Medulla oblongata (tissue), 1 donor: ENCODE data around the gene ADRA2C.

Source experiments
- DNase-seq: peaks from one replicate; pipeline ENCODE4 v3.0.0-alpha.2; 2015; ENCODE audit errors: extremely low spot score

The ADRA2C gene

GRCh38 chr4:3766036-3766784 lies at the start of gene ADRA2C:
Gene ADRA2C (plus strand): TSS chr4:3766385. CDS start chr4:3766607, 222 bp downstream.
- no peak for DNase-seq

DNA sequence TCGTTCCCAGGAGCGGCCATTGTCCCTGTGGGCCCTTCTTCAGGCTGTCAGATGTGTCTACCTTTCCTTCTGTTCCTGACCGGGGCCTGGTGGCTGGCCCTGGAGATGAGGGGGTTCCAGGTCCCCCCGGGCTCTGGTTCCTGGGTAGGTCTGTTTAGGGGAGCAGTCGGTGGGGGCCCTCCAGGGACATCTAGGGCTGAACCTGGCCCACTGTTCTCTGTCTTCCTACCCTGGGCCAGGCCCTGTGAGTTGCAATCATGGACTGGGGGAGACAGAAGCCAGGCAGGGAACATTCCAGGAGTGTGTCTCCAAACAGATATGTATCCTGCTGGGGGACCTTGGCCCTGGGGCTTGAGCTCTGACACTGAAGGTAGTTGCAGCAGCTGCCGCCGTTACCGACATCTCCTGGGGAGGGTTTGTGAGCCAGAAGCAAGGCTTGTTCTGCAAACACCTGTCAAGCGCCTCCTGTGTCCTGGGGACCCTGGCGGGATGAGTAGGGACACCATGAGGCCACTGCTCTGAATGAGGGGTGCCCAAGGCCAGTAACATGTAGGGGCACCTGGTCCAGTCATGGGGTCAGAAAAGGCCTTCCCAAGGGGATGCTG lies 49.5 kb upstream of the ADRA2C start:
- DNase-seq = no peak

GRCh38 chr4:3717241-3717640 lies 48.9 kb upstream of the ADRA2C start:
- DNase-seq = no peak

DNA sequence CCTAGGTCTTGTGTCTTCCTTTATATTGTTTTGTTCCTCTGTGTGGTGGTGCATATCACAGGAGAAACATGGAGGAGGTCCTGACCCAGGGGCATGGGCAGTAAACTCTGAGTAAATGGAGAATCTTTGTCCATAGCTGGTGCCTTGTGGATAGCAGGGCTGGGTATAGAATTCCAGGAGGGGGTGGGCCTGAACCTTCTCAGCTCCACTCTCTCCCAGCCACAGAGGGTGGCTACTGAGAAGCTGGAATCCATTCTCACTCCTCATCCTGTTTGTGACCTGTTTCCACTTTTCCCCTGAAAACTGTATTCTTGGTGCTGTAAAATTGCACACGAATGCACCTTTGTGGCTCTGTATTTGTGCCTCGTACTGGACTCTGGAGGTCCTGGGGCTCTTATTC lies 47.7 kb upstream of the ADRA2C start:
- DNase-seq = no peak

- no peak for DNase-seq
These were observed 47.0 kb upstream of the ADRA2C start for GRCh38 chr4:3719191-3719590.

DNA sequence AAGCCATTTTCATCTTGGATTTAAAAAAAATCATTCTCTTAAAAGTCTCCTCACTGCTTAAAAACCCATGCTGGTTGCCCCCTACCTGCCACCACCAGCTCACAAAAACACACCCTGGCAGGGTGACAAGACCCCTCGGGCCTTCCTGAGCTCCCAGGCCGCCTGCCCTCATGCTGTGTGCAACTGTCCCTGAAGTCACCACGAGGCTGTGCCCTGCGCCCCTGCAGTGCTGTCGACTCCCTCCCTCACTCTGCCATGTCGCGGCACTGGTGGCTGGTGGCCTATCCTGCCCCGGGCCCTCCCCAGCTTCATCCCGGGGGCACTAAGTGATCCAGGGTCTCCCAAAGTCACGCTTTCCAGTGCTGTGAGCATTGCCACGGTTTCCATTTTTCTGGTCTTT lies 46.3 kb upstream of the ADRA2C start:
- no peak for DNase-seq

- DNase-seq = no peak
These were observed 45.7 kb upstream of the ADRA2C start for GRCh38 chr4:3720466-3720865.

GRCh38 chr4:3721186-3721585 lies 45.0 kb upstream of the ADRA2C start:
- no peak for DNase-seq

GRCh38 chr4:3721627-3722026 lies 44.6 kb upstream of the ADRA2C start:
- peak; percentile 74 for DNase-seq

- peak; percentile 12 for DNase-seq
These were observed 43.5 kb upstream of the ADRA2C start for GRCh38 chr4:3722446-3723231.

GRCh38 chr4:3723232-3723642 lies 42.9 kb upstream of the ADRA2C start:
- DNase-seq = no peak

- DNase-seq = no peak
These were observed 41.6 kb upstream of the ADRA2C start for GRCh38 chr4:3724319-3725231.

- DNase-seq = no peak
These were observed 40.0 kb upstream of the ADRA2C start for GRCh38 chr4:3725936-3726870.

GRCh38 chr4:3727847-3728469 lies 38.2 kb upstream of the ADRA2C start:
- DNase-seq = no peak

DNA sequence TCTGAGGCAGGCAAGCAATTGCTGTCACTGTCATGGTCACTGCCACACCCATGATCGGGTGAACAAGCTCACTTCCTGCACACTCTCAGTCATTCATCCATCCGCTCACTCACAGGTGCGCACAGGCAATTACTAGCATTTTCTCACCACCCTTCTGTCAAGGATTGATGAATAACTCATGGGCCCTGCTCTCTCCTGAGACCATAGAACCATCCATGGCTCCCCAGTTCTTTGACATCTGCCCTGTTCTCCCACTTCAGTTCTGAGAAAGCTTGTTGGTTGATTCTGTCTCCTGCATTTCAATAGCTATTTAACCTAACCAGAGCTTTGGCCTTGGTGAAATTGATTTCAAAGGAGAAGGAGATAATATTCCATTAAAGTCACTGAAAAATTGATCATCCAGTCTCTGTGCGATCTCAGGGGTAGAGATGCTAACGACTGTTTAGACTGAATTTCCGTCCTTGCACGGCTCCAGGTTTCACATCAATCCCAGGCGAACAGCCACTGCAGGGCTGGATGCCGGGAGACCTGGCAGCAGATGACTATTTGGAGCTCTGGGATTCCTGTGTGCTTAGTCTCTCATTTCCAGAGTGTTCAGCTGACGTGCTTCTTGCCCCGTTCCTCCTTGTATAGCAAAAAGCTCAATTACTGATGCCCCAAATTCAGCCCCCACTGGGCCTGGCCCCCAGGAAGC lies 36.9 kb upstream of the ADRA2C start:
- no peak for DNase-seq

DNA sequence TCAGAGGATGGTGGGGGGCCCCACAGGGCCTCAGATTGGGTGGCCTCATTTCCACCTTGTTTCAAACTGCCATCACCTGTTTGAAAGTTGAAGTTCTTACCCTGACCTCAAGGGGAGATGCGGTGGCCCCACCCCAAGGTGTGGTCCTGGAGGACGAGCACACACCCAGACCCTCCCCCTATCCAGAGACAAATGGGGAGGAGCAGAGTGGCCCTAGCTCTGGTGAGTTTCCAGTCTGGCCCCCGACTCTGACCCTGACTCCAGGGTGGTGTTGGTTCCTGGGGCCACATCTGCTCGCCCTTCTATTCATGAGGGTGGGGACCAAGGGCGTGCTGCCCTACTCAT lies 36.3 kb upstream of the ADRA2C start:
- no peak for DNase-seq

DNA sequence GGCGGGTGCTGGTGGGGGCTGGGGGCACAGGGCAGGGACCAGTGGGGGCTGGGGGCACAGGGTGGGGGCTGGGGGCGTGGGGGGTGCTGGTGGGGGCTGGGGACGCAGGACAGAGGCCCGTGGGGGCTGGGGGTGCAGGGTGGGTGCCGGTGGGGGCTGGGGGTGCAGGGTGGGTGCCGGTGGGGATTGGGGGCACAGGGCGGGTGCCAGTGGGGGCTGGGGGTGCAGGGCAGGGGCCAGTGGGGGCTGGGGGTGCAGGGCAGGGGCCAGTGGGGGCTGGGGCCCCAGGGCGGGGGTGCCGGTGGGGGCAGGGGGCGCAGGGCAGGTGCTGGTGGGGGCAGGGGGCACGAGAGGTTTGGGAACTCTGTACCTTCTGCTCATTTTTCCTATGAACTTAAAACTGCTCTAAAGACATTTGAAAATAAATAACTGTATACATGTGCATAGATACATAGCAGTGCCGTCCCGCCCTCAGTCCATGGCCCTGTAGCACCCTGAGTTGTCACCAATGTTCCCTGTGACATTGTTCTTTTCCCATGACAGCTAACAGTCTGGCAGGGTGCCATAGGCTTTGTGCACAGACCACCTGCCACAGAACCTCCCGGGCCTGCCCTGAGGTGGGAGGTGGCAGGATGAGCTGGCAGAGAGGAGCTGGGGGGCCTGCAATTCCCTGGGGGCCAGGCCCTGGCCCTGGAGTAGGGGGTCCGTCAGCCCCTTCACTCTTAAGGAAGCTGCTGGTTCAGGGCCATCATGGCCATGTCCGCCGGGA lies 35.6 kb upstream of the ADRA2C start:
- no peak for DNase-seq

GRCh38 chr4:3732076-3733028 lies 33.8 kb upstream of the ADRA2C start:
- DNase-seq = no peak
